Measurements from ENCODE around the gene TYW1B. TPM values are rescaled to one million over a fixed set of nuclear protein-coding genes. Genes with fewer than 3 reads are reported as not detected.
"Not testable (repeated sequence)": the region's sequence is repeated elsewhere in the genome, so short reads cannot be mapped to it uniquely, and the experiment has no call there.

TYW1B gene
- total and polyA plus RNA-seq, 5 donors: 1.3 to 3.2 (median 1.9) TPM

- 95% methylated on average over 8 of the region's 8 CpGs for WGBS
- H3K9me3 ChIP-seq (ENCODE audit: control insufficient read depth, low read length); H3K4me1 ChIP-seq (ENCODE audit: control insufficient read depth, insufficient read depth, low read length); DNase-seq; intact Hi-C loops (cut with DNase I); H3K27ac ChIP-seq (ENCODE audit: low read length); H3K27me3 ChIP-seq (ENCODE audit: control insufficient read depth, insufficient read depth); H3K4me3 ChIP-seq (ENCODE audit: low read length); ATAC-seq: not testable (repeated sequence)
These were observed 243.4 kb downstream of the TYW1B start for GRCh38 chr7:72584576-72584975.

- DNase-seq; H3K27ac ChIP-seq (ENCODE audit: low read length); H3K9me3 ChIP-seq (ENCODE audit: control insufficient read depth, low read length); intact Hi-C loops (cut with DNase I); H3K27me3 ChIP-seq (ENCODE audit: control insufficient read depth, insufficient read depth); H3K4me3 ChIP-seq (ENCODE audit: low read length); H3K4me1 ChIP-seq (ENCODE audit: control insufficient read depth, insufficient read depth, low read length): not testable (repeated sequence)
- ATAC-seq: peak; percentile 45 to 56
- WGBS: 38% methylated on average over 3 of the region's 3 CpGs
These were observed 244.2 kb downstream of the TYW1B start for GRCh38 chr7:72583620-72584361.

GRCh38 chr7:72580142-72580770, 247.7 kb downstream of the TYW1B start:
- WGBS: 83% methylated on average over 9 of the region's 9 CpGs

GRCh38 chr7:72577107-72577506, 250.9 kb downstream of the TYW1B start:
- WGBS: 94% methylated on average over 2 of the region's 2 CpGs
- Histone ChIP-seq H3K27me3 (ENCODE audit: control insufficient read depth, insufficient read depth) (no peaks in the 10 kb centered on the region), H3K4me1 (ENCODE audit: control insufficient read depth, insufficient read depth, low read length) (no peaks in the 10 kb centered on the region), H3K9me3 (ENCODE audit: control insufficient read depth, low read length) (no peaks in the 10 kb centered on the region), H3K27ac (ENCODE audit: low read length) (no peak overlapping the region), H3K4me3 (ENCODE audit: low read length) (no peak overlapping the region)
- ATAC-seq (no peak), DNase-seq (no peak)
- intact Hi-C loops (cut with DNase I): no loop called here

More at GRCh38 chr7:72580142-72580770, 247.7 kb downstream of the TYW1B start:
- H3K27ac ChIP-seq (ENCODE audit: low read length); ATAC-seq; H3K27me3 ChIP-seq (ENCODE audit: control insufficient read depth, insufficient read depth); DNase-seq; H3K4me3 ChIP-seq (ENCODE audit: low read length); H3K4me1 ChIP-seq (ENCODE audit: control insufficient read depth, insufficient read depth, low read length); H3K9me3 ChIP-seq (ENCODE audit: control insufficient read depth, low read length); intact Hi-C loops (cut with DNase I): not testable (repeated sequence)

GRCh38 chr7:72561988-72562387, 266.0 kb downstream of the TYW1B start:
- H3K27me3 ChIP-seq (ENCODE audit: control insufficient read depth, insufficient read depth); intact Hi-C loops (cut with DNase I); DNase-seq; H3K27ac ChIP-seq (ENCODE audit: low read length); H3K9me3 ChIP-seq (ENCODE audit: control insufficient read depth, low read length); H3K4me3 ChIP-seq (ENCODE audit: low read length); H3K4me1 ChIP-seq (ENCODE audit: control insufficient read depth, insufficient read depth, low read length); ATAC-seq: not testable (repeated sequence)
- WGBS: 89% methylated on average over 3 of the region's 3 CpGs

- H3K27me3 ChIP-seq (ENCODE audit: control insufficient read depth, insufficient read depth); intact Hi-C loops (cut with DNase I); DNase-seq; H3K9me3 ChIP-seq (ENCODE audit: control insufficient read depth, low read length); H3K4me1 ChIP-seq (ENCODE audit: control insufficient read depth, insufficient read depth, low read length); ATAC-seq; H3K27ac ChIP-seq (ENCODE audit: low read length); H3K4me3 ChIP-seq (ENCODE audit: low read length): not testable (repeated sequence)
- 87% methylated on average over 3 of the region's 4 CpGs for WGBS
These were observed 268.5 kb downstream of the TYW1B start for GRCh38 chr7:72559546-72559945.

- H3K4me1 ChIP-seq (ENCODE audit: control insufficient read depth, insufficient read depth, low read length); H3K4me3 ChIP-seq (ENCODE audit: low read length); intact Hi-C loops (cut with DNase I); ATAC-seq; H3K9me3 ChIP-seq (ENCODE audit: control insufficient read depth, low read length); H3K27me3 ChIP-seq (ENCODE audit: control insufficient read depth, insufficient read depth); H3K27ac ChIP-seq (ENCODE audit: low read length); DNase-seq: not testable (repeated sequence)
- WGBS: 75% methylated on average over 4 of the region's 4 CpGs
These were observed 271.3 kb downstream of the TYW1B start for GRCh38 chr7:72556733-72557132.

GRCh38 chr7:72555238-72555637, 272.8 kb downstream of the TYW1B start:
- ATAC-seq; H3K27me3 ChIP-seq (ENCODE audit: control insufficient read depth, insufficient read depth); H3K9me3 ChIP-seq (ENCODE audit: control insufficient read depth, low read length); intact Hi-C loops (cut with DNase I); DNase-seq; H3K4me3 ChIP-seq (ENCODE audit: low read length); H3K4me1 ChIP-seq (ENCODE audit: control insufficient read depth, insufficient read depth, low read length); H3K27ac ChIP-seq (ENCODE audit: low read length): not testable (repeated sequence)
- 82% methylated on average over 6 of the region's 6 CpGs for WGBS

GRCh38 chr7:72554401-72554800, 273.6 kb downstream of the TYW1B start:
- ATAC-seq; H3K4me1 ChIP-seq (ENCODE audit: control insufficient read depth, insufficient read depth, low read length); DNase-seq; H3K9me3 ChIP-seq (ENCODE audit: control insufficient read depth, low read length); intact Hi-C loops (cut with DNase I); H3K4me3 ChIP-seq (ENCODE audit: low read length); H3K27me3 ChIP-seq (ENCODE audit: control insufficient read depth, insufficient read depth); H3K27ac ChIP-seq (ENCODE audit: low read length): not testable (repeated sequence)
- 88% methylated on average over 5 of the region's 5 CpGs for WGBS

- DNase-seq; H3K27me3 ChIP-seq (ENCODE audit: control insufficient read depth, insufficient read depth); H3K4me1 ChIP-seq (ENCODE audit: control insufficient read depth, insufficient read depth, low read length); ATAC-seq; H3K4me3 ChIP-seq (ENCODE audit: low read length); H3K27ac ChIP-seq (ENCODE audit: low read length); intact Hi-C loops (cut with DNase I); H3K9me3 ChIP-seq (ENCODE audit: control insufficient read depth, low read length): not testable (repeated sequence)
These were observed 277.5 kb downstream of the TYW1B start for GRCh38 chr7:72550454-72550853.

- H3K27me3 ChIP-seq (ENCODE audit: control insufficient read depth, insufficient read depth); DNase-seq; H3K9me3 ChIP-seq (ENCODE audit: control insufficient read depth, low read length); ATAC-seq; H3K4me1 ChIP-seq (ENCODE audit: control insufficient read depth, insufficient read depth, low read length); intact Hi-C loops (cut with DNase I); H3K4me3 ChIP-seq (ENCODE audit: low read length); H3K27ac ChIP-seq (ENCODE audit: low read length): not testable (repeated sequence)
- 16% methylated on average over 9 of the region's 9 CpGs for WGBS
These were observed 281.3 kb downstream of the TYW1B start for GRCh38 chr7:72546586-72547237.

Data from right cardiac atrium (tissue), 5 donors.